Common myeloid progenitor, CD34-positive (primary cell): ENCODE measurements around the gene MAP7D3.

Experiments
- CTCF ChIA-PET: fragments of 350-600 bp; sonication (Branson Sonifier 250); formaldehyde crosslinking; loops from one replicate; lab custom pipeline; 2021; ENCODE audit warnings: antibody characterized with exemption; lab: Charles Lee
- POLR2A ChIA-PET: fragments of 350-600 bp; sonication (Branson Sonifier 250); formaldehyde crosslinking; loops from one replicate; lab custom pipeline; 2021; ENCODE audit warnings: antibody characterized with exemption; lab: Charles Lee
- DNase-seq, 3 donors: peaks; one replicate each; pipeline versions ENCODE4 v3.0.0 to v3.0.0-alpha.2; 2013
- H3K27ac ChIP-seq, 2 experiments: 1 replicate in 1 of 2; 2 replicates in 1 of 2; pipeline ENCODE4 v1.7.0; 2013; ENCODE audit warnings: inconsistent platforms in 2 of 2, low read length in 2 of 2, mild to moderate bottlenecking in 2 of 2, low read depth in 1 of 2, moderate library complexity in 1 of 2; ENCODE audit not compliant: severe bottlenecking in 2 of 2, insufficient read depth in 1 of 2, poor library complexity in 1 of 2
- H3K27me3 ChIP-seq, 5 experiments: replicated peaks in 2 of 5; 1 replicate in 3 of 5; 2 replicates in 2 of 5; pipeline versions ENCODE4 v1.6.1 to v1.7.0; 2013; ENCODE audit warnings: low read length in 4 of 5, mild to moderate bottlenecking in 2 of 5, moderate library complexity in 2 of 5, inconsistent platforms in 1 of 5; ENCODE audit not compliant: insufficient read depth in 5 of 5, control insufficient read depth in 4 of 5
- H3K36me3 ChIP-seq, 4 experiments: 1 replicate in 2 of 4; 2 replicates in 2 of 4; pipeline versions ENCODE4 v1.6.1 to v1.7.0; 2013; ENCODE audit warnings: low read length in 3 of 4, control low read depth in 1 of 4, mild to moderate bottlenecking in 1 of 4; ENCODE audit not compliant: control insufficient read depth in 4 of 4, insufficient read depth in 4 of 4
- H3K4me1 ChIP-seq, 4 experiments: 1 replicate in 3 of 4; 2 replicates in 1 of 4; pipeline versions ENCODE4 v1.6.1 to v1.7.1; 2013; ENCODE audit warnings: low read length in 3 of 4, mild to moderate bottlenecking in 3 of 4, control low read depth in 1 of 4, inconsistent platforms in 1 of 4, moderate library complexity in 1 of 4; ENCODE audit not compliant: control insufficient read depth in 4 of 4, insufficient read depth in 4 of 4; ENCODE audit errors: control extremely low read depth in 1 of 4
- H3K4me3 ChIP-seq, 7 experiments: 1 replicate in 4 of 7; 2 replicates in 3 of 7; pipeline versions ENCODE4 v1.5.1 to v1.7.0; 2013; ENCODE audit warnings: mild to moderate bottlenecking in 7 of 7, low read length in 6 of 7, moderate library complexity in 6 of 7, inconsistent platforms in 2 of 7, low read depth in 2 of 7, control low read depth in 1 of 7; ENCODE audit not compliant: insufficient read depth in 4 of 7, control insufficient read depth in 1 of 7; ENCODE audit errors: extremely low read depth in 1 of 7
- H3K9me3 ChIP-seq, 5 experiments: 1 replicate in 4 of 5; 2 replicates in 1 of 5; pipeline versions ENCODE4 v1.6.1 to v1.7.1; 2013; ENCODE audit warnings: low read length in 4 of 5, mild to moderate bottlenecking in 2 of 5, inconsistent platforms in 1 of 5, low read depth in 1 of 5, moderate library complexity in 1 of 5; ENCODE audit not compliant: control insufficient read depth in 4 of 5, insufficient read depth in 2 of 5; ENCODE audit errors: control extremely low read depth in 1 of 5
- WGBS: methylation state at CpG from one replicate; pipeline ENCODE4 v1.1.5; 2013; ENCODE audit not compliant: insufficient coverage; 5-methylcytosine and 5-hydroxymethylcytosine counted together

The MAP7D3 gene

GRCh38 chrX:136198010-136198409, 53.2 kb downstream of the MAP7D3 start:
- Histone ChIP-seq H3K27me3 (no peaks in the 10 kb centered on the region), H3K4me3 (no peak overlapping the region), H3K4me1 (peaks cover 6 to 72% (median 13%) of the 10 kb centered on the region in 4 experiments), H3K36me3 (peaks cover 0 to 2% (median 0%) of the 10 kb centered on the region in 4 experiments), H3K9me3 (no peaks in the 10 kb centered on the region), H3K27ac (no peak overlapping the region)
- ChIA-PET POLR2A (no interaction called here), CTCF (interaction anchor here (1.0 to 2.6 kb wide), 3 partner anchors 10 to 12 kb away, joined by 4 to 7 read pairs (median 6); no protein-coding TSS in a partner anchor)
- DNase-seq, result no peak

GRCh38 chrX:136196691-136197155, 54.5 kb downstream of the MAP7D3 start:
- H3K36me3 ChIP-seq, result peaks cover 0 to 2% (median 0%) of the 10 kb centered on the region in 4 experiments
- H3K27ac ChIP-seq, result peak overlapping the region in 1 of 2 experiments; percentile 21
- no peaks in the 10 kb centered on the region for H3K9me3 ChIP-seq
- H3K27me3 ChIP-seq, result no peaks in the 10 kb centered on the region
- 83% methylated on average over 5 of the region's 7 CpGs for WGBS
- DNase-seq, result no peak
- ChIA-PET POLR2A (no interaction called here), CTCF (interaction anchor here (1.4 to 1.9 kb wide), 3 partner anchors 10 to 19 kb away, joined by 5 to 9 read pairs (median 6); no protein-coding TSS in a partner anchor)
- H3K4me3 ChIP-seq, result no peak overlapping the region
- peaks cover 6 to 71% (median 19%) of the 10 kb centered on the region in 4 experiments for H3K4me1 ChIP-seq

DNA sequence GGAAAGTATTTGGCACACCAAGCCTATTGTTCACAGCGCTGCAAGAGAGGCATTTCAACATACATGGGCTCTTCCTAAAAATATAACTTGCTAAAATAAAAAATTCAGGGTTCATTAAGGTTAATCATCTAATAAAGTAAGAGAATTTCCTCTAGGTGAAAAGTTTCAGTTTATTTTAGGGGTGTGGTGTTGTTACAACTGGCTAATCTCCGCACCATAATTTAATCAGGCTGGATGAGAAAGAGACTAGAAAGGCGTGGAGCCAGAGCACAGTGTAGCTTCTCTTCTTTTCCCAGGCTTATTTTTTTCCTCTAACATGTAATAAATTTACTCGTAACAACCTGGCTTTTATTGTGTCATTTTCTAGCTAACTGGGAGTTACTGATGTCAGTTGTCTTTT, 56.0 kb downstream of the MAP7D3 start:
- Histone ChIP-seq H3K27me3 (no peaks in the 10 kb centered on the region), H3K36me3 (peaks cover 0 to 2% (median 0%) of the 10 kb centered on the region in 4 experiments), H3K9me3 (no peaks in the 10 kb centered on the region), H3K4me1 (peaks cover 6 to 75% (median 25%) of the 10 kb centered on the region in 4 experiments), H3K4me3 (no peak overlapping the region), H3K27ac (no peak overlapping the region)
- ChIA-PET POLR2A (no interaction called here), CTCF (interaction anchor here (1.8 kb wide), 1 partner anchor 15 kb away, joined by 9 read pairs; no protein-coding TSS in a partner anchor)
- DNase-seq, result no peak
- WGBS, result no CpG with 5 or more reads among the region's 4 CpGs

DNA sequence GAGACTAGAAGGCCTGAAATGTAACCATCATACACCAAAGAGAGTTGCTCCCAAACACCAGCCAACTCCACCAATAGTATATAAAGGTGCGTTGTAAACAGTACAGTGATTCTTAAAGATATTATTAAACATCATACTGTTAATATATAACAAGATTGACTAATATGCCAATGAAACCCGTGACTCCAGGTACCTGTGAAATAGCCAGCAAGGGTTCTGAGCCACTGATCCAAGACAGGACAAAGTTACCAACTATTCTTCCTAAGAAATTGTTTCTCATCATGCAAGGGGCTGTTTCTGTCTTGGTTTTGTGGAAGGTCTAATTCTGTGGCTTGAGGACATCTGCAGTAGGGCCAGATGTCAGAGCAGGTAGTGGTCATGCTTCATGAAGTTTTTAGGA, 56.7 kb downstream of the MAP7D3 start:
- WGBS, result 83% methylated on average over 1 of the region's 2 CpGs
- Histone ChIP-seq H3K36me3 (peaks cover 0 to 2% (median 0%) of the 10 kb centered on the region in 4 experiments), H3K9me3 (no peaks in the 10 kb centered on the region), H3K4me3 (no peak overlapping the region), H3K4me1 (peaks cover 6 to 73% (median 25%) of the 10 kb centered on the region in 4 experiments), H3K27ac (no peak overlapping the region), H3K27me3 (no peaks in the 10 kb centered on the region)
- no peak for DNase-seq
- ChIA-PET CTCF (no interaction called here), POLR2A (no interaction called here)

- Histone ChIP-seq H3K27me3 (no peaks in the 10 kb centered on the region), H3K36me3 (peaks cover 0 to 2% (median 0%) of the 10 kb centered on the region in 4 experiments), H3K4me1 (peaks cover 6 to 78% (median 25%) of the 10 kb centered on the region in 4 experiments), H3K4me3 (peak overlapping the region in 4 of 7 experiments; percentile 7 to 62 (median 23)), H3K9me3 (no peaks in the 10 kb centered on the region), H3K27ac (no peak overlapping the region)
- ChIA-PET CTCF (interaction anchor here (0.9 kb wide), 1 partner anchor 8 kb away, joined by 4 read pairs; no protein-coding TSS in a partner anchor), POLR2A (no interaction called here)
- 11% methylated on average over 3 of the region's 4 CpGs for WGBS
- DNase-seq, result peak; percentile 27 to 82 (median 73)
These were observed 57.4 kb downstream of the MAP7D3 start for GRCh38 chrX:136193771-136194170.

- POLR2A ChIA-PET, result no interaction called here
- Histone ChIP-seq H3K4me3 (peak overlapping the region in 2 of 7 experiments; percentile 14 to 62), H3K4me1 (peaks cover 6 to 77% (median 25%) of the 10 kb centered on the region in 4 experiments), H3K9me3 (no peaks in the 10 kb centered on the region), H3K36me3 (no peaks in the 10 kb centered on the region), H3K27ac (peak overlapping the region; percentile 0 to 9), H3K27me3 (no peaks in the 10 kb centered on the region)
- CTCF ChIA-PET, result no interaction called here
- DNase-seq, result peak in 2 of 3 donors; percentile 58 to 65
- WGBS, result 49% methylated on average over 2 of the region's 3 CpGs
These were observed 58.3 kb downstream of the MAP7D3 start for GRCh38 chrX:136192839-136193414.

- CTCF ChIA-PET, result no interaction called here
- 33% methylated on average over 1 of the region's 2 CpGs for WGBS
- POLR2A ChIA-PET, result no interaction called here
These were observed 59.1 kb downstream of the MAP7D3 start for GRCh38 chrX:136192135-136192534.

More at GRCh38 chrX:136192135-136192534, 59.1 kb downstream of the MAP7D3 start:
- H3K4me3 ChIP-seq, result no peak overlapping the region
- H3K27ac ChIP-seq, result peak overlapping the region in 1 of 2 experiments; percentile 9
- H3K4me1 ChIP-seq, result peaks cover 6 to 70% (median 25%) of the 10 kb centered on the region in 4 experiments
- peak in 1 of 3 donors; percentile 33 for DNase-seq
- no peaks in the 10 kb centered on the region for H3K27me3 ChIP-seq
- no peaks in the 10 kb centered on the region for H3K36me3 ChIP-seq
- H3K9me3 ChIP-seq, result no peaks in the 10 kb centered on the region
